Fibroblast of pulmonary artery (primary cell): ENCODE results near the gene PRKG1.
A peak's percentile ranks its signal among the peaks of the same experiment; 100 is the strongest.

Experiments used
- DNase-seq: peaks from one replicate; pipeline ENCODE4 v3.0.0-alpha.2; 2010; ENCODE audit warnings: low read depth
- H3K4me3 ChIP-seq: replicated peaks from 2 replicates; pipeline ENCODE4 v1.5.1; 2011; ENCODE audit warnings: low read depth, mild to moderate bottlenecking, control low read depth, low read length, moderate library complexity
- CTCF ChIP-seq: IDR thresholded peaks from 2 replicates; pipeline ENCODE4 v1.5.1; 2011; ENCODE audit warnings: mild to moderate bottlenecking, control low read depth, low read length, inconsistent platforms; ENCODE audit errors: missing control alignments

PRKG1 gene

DNA sequence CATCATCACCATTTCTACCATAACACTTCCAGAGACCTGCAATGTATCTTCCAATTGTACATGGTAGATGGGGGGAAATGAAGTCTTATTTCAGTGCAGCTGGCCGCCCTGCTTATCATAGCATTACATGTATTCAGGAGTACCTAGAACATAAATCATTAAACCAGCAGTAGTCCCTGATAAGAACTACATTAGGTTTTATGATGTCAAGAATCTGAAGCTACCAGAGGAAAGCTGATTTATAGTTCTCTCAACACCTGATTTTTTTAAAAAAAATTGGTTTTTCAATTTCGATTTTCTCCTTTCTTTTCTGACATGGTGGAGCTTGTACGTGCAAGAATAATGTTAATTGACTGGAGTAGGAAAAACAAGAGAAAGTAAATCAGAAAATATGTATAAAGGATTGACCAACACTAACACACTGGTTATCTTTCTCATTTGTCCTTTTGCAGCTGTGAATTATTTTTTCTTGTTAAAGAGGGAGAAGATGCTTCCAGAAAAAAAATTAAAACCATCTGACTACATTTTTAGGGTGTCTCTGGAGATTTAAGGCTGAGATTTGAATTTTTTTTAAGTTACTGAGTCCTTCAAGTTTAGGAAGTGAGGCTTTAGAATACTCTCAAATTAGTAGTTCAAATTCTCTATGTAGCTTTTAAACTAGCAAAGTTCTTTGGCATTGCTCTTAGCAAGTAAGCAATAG is 566.0 kb downstream of the PRKG1 start:
- TF ChIP-seq CTCF: no peak
- no peak overlapping the region for H3K4me3 ChIP-seq
- no peak for DNase-seq

DNA sequence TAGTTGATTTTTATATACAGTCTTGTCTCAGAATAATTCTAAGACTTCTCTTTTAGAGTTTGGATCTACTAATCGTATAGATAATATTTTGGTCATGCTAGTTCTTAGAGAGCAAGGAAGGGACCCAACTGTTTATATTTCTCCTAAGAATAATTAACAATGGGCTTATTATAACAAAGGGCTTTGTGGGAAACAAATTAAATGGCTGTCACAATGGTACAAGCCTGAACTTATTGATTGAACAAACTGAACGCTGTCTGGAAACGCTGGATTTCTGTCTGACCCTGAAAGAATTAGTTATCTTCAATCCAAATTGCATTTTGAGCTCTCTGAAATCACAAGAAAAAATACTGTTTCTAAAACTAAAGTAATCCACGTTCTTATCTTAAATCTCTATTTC is 568.3 kb downstream of the PRKG1 start:
- DNase-seq: no peak
- no peak for TF ChIP-seq CTCF
- H3K4me3 ChIP-seq: no peak overlapping the region

DNA sequence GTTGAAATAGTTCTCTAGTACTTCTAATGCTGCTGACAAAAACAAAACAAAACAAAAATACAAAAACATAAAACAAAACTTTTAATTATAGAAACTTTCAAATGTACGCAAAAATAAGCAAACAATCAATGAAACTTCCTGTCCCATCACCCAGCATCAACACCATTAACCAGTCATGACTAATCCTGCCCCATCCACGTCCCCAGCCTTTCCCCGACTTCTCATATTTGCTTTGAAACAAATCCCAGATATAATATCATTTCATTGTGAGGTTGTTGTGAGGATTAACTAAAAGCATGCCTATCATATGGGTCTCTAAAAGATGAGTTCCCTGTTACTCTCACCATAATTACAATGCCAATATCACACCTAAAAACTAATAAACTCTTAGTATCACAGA is 569.4 kb downstream of the PRKG1 start:
- no peak for DNase-seq
- no peak overlapping the region for H3K4me3 ChIP-seq
- TF ChIP-seq CTCF: no peak

GRCh38 chr10:51649064-51649463 is 574.8 kb downstream of the PRKG1 start:
- no peak for TF ChIP-seq CTCF
- peak; percentile 17 for DNase-seq
- H3K4me3 ChIP-seq: no peak overlapping the region

DNA sequence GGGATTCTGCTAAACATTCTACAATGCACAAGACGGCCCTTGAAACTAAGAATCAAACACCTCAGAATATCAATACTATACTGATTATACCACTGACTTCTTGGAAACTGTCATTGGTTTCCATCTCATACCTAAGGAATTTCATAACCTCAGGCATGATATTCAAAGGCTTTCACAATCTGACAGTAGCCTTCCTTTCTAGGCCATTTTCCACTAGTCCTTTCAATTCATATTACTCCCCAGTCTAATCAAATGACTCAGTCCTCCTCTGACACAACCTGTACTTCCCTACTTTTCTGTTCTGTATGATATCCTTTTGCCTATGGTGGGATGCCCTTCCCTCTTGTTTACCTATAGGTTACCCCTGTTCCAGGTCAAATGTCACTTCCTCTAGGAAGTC is 576.8 kb downstream of the PRKG1 start:
- DNase-seq: peak; percentile 58
- TF ChIP-seq CTCF: no peak
- no peak overlapping the region for H3K4me3 ChIP-seq

- TF ChIP-seq CTCF: no peak
- no peak overlapping the region for H3K4me3 ChIP-seq
- peak; percentile 55 for DNase-seq
Measured at GRCh38 chr10:51653025-51653424, 578.7 kb downstream of the PRKG1 start.

DNA sequence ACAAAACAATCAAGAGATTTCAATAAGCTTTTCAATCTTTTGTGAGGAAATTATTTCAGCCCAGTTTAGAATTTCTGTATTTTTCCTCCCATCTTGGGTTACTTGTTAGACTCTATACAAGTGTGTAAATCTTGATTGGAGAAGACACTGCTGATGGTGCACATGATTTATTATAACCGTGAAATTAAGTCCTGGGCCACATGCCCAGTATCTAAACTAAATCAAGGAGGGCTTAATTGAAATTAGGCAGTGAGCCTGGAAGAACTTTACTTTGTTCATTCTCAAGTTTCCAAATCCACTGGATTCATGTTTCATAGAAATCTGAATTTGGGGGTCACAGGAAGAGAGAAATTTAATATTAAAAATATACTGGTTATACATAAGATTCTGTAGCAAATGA is 580.6 kb downstream of the PRKG1 start:
- H3K4me3 ChIP-seq: no peak overlapping the region
- no peak for DNase-seq
- no peak for TF ChIP-seq CTCF
